Kidney (tissue), 14 donors: Measurements from ENCODE around the gene NPC2. TPM values are rescaled to one million over a fixed set of nuclear protein-coding genes. Genes with fewer than 3 reads are reported as not detected.
A peak's percentile ranks its signal among the peaks of the same experiment; 100 is the strongest.

Experiments
- DNase-seq, 5 donors: peaks; one replicate each; pipeline ENCODE4 v3.0.0-alpha.2; 2013 to 2020
- FAIRE-seq: peaks from 2 replicates; lab custom pipeline; 2012; peaks lifted over from hg19 to GRCh38; lab: Jason Lieb, UNC
- H3K27ac ChIP-seq, 2 donors: one replicate each; pipeline ENCODE4 v1.7.0; 2013; ENCODE audit warnings: low read depth in 2 of 2, low read length in 2 of 2, inconsistent platforms in 1 of 2
- H3K27me3 ChIP-seq: one replicate; pipeline ENCODE4 v1.7.1; 2013; ENCODE audit warnings: low read length, inconsistent platforms; ENCODE audit not compliant: control insufficient read depth, insufficient read depth
- H3K36me3 ChIP-seq, 3 donors: one replicate each; pipeline versions ENCODE4 v1.7.0 to v1.7.1; 2013; ENCODE audit warnings: low read length in 3 of 3, control low read depth in 1 of 3, inconsistent platforms in 1 of 3; ENCODE audit not compliant: insufficient read depth in 3 of 3, control insufficient read depth in 2 of 3
- H3K4me1 ChIP-seq, 3 donors: one replicate each; pipeline versions ENCODE4 v1.7.0 to v1.7.1; 2013; ENCODE audit warnings: low read length in 3 of 3, inconsistent platforms in 1 of 3, low read depth in 1 of 3; ENCODE audit not compliant: control insufficient read depth in 2 of 3, insufficient read depth in 2 of 3
- H3K4me3 ChIP-seq, 3 donors: one replicate each; pipeline versions ENCODE4 v1.7.0 to v1.8.1; 2013; ENCODE audit warnings: low read length in 3 of 3, control low read depth in 1 of 3, inconsistent platforms in 1 of 3
- H3K9ac ChIP-seq, 3 donors: one replicate each; pipeline versions ENCODE4 v1.7.0 to v1.7.1; 2013; ENCODE audit warnings: low read length in 3 of 3, control low read depth in 1 of 3, inconsistent platforms in 1 of 3
- H3K9me3 ChIP-seq, 3 donors: one replicate each; pipeline versions ENCODE4 v1.7.0 to v1.7.1; 2013; ENCODE audit warnings: low read length in 3 of 3, control low read depth in 1 of 3, inconsistent platforms in 1 of 3; ENCODE audit not compliant: control insufficient read depth in 2 of 3, insufficient read depth in 1 of 3
- intact Hi-C: fragments of 100-400 bp; cut with DNase I; formaldehyde crosslinking; loops from one replicate; pipeline ENCODE4 v1.11.1; 2022
- polyA plus RNA-seq: library from polyadenylated mRNA; stranded (reverse); fragments of 350-450 nt; fragmentation: Illumina TruSeq; extraction: RNeasy Lipid Tissue Mini Kit (QIAGEN cat#74804); gene quantifications from one replicate; pipeline ENCODE4 v1.2.3, GENCODE V29; 2014; ENCODE audit warnings: low read depth, low replicate concordance; ENCODE audit not compliant: insufficient read depth
- total RNA-seq: library from RNA; stranded (reverse); fragmentation: NEBNext Ultra II Directional; extraction: Animal tissue kit (Norgen Biotek cat#: 25700); gene quantifications from one replicate; pipeline ENCODE4 v1.2.1, GENCODE V29; 2021
- TF ChIP-seq, protein P1 (sequence below): IDR thresholded peaks from 3 replicates; pipeline ENCODE4 v1.5.1; 2012; ENCODE audit warnings: mild to moderate bottlenecking, moderate library complexity, borderline replicate concordance; ENCODE audit not compliant: insufficient read depth; ENCODE audit errors: extremely low read depth
- donor health status: control.
- donor health status: control.
- donor health status: control.
- donor health status: control.
- donor health status: control.
- donor health status: DM: yes; HTN: yes; CAD: no.
- donor health status: Normal renal cell carcinoma (clear cell type).

Gene NPC2
- total and polyA plus RNA-seq, 2 donors from 2014 or later, result 217 to 435 TPM

GRCh38 chr14:74442757-74443156, 50.3 kb downstream of the NPC2 start:
- no peaks in the 10 kb centered on the region for H3K36me3 ChIP-seq
- H3K4me1 ChIP-seq, result peaks cover 0 to 3% (median 0%) of the 10 kb centered on the region in 3 donors
- H3K9ac ChIP-seq, result no peak overlapping the region
- TF ChIP-seq, protein P1, sequence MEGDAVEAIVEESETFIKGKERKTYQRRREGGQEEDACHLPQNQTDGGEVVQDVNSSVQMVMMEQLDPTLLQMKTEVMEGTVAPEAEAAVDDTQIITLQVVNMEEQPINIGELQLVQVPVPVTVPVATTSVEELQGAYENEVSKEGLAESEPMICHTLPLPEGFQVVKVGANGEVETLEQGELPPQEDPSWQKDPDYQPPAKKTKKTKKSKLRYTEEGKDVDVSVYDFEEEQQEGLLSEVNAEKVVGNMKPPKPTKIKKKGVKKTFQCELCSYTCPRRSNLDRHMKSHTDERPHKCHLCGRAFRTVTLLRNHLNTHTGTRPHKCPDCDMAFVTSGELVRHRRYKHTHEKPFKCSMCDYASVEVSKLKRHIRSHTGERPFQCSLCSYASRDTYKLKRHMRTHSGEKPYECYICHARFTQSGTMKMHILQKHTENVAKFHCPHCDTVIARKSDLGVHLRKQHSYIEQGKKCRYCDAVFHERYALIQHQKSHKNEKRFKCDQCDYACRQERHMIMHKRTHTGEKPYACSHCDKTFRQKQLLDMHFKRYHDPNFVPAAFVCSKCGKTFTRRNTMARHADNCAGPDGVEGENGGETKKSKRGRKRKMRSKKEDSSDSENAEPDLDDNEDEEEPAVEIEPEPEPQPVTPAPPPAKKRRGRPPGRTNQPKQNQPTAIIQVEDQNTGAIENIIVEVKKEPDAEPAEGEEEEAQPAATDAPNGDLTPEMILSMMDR, result no peak
- intact Hi-C loops, result no loop called here
- H3K27ac ChIP-seq, result no peak overlapping the region
- no peak overlapping the region for H3K4me3 ChIP-seq
- H3K27me3 ChIP-seq, result no peaks in the 10 kb centered on the region
- H3K9me3 ChIP-seq, result no peaks in the 10 kb centered on the region
- FAIRE-seq (no peak), DNase-seq (no peak)

DNA sequence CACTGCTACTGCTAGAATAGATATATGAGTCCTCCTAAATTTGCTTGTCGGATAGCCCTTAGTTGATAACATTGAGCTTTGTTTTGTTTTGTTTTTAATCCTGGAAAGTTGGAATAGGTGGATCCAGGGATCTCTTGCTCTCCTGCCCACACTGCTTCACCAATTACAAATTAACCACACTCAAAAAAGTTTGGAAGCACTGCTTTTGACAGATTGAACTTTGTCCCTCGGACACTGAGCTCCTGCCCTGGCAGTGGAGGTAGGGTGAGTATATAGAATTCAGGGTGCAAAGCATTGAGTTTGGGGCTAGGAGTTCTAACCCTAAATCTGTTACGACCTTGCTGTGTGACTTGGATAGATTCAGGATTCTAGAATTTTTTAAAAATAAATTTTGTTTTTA, 52.0 kb downstream of the NPC2 start:
- Histone ChIP-seq H3K4me3 (peak overlapping the region in 1 of 3 donors; percentile 5), H3K36me3 (no peaks in the 10 kb centered on the region), H3K4me1 (peaks cover 0 to 3% (median 0%) of the 10 kb centered on the region in 3 donors), H3K27me3 (no peaks in the 10 kb centered on the region), H3K27ac (no peak overlapping the region), H3K9me3 (no peaks in the 10 kb centered on the region), H3K9ac (no peak overlapping the region)
- FAIRE-seq (no peak), DNase-seq (no peak)
- TF ChIP-seq, protein P1, result no peak
- intact Hi-C loops, result no loop called here

DNA sequence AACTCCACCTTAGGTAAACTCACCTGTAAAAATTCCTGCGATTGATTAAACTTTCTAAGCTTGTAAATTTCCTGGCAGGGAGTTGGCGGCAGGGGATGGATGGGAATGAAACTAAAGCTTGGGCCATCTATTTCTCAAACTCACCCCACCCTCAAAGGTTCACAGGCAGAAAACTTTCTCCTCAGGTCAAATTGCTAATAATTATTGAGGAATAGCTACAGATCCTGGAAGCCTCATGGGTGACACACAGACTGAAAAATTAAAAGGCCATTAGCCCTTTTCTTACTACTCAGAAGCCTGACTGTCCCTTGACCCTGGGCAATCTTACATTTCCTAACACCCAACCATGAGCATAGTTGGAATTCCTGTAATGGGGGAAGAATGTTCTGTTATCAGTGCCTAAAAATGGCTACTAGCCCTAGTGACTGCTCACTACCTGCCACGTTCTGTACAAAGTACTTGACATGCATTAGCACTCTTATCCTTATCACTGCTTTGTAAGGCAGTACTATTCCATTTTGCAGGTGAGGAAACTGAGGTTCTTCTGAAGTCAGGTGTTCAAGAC, 54.7 kb downstream of the NPC2 start:
- Histone ChIP-seq H3K36me3 (no peaks in the 10 kb centered on the region), H3K9ac (no peak overlapping the region), H3K27ac (no peak overlapping the region), H3K4me1 (peaks cover 0 to 3% (median 0%) of the 10 kb centered on the region in 3 donors), H3K4me3 (no peak overlapping the region), H3K27me3 (no peaks in the 10 kb centered on the region), H3K9me3 (no peaks in the 10 kb centered on the region)
- TF ChIP-seq, protein P1, result no peak
- intact Hi-C loops, result no loop called here
- FAIRE-seq (no peak), DNase-seq (no peak)
